Measurements from ENCODE around the gene SPAG6.

The SPAG6 gene

DNA sequence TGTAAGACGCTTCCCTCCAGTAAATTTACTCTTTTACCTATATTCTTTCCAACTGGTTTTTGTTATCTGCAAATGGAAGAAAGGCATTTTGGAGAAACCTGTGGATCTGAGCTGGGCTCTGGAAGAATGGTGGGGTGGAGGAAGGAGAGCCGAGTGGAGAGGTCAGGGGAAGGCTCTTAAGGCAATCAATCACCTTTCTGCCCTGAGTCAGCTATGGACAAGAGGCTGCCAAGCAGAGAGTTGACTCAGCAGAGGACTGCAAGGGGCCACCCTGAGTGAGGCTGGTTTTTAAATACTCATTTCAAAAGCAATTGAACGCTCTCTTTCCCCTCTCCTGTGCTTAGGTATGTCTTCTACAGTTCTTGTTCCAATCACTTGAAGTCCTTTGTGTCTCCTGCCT, 81.8 kb downstream of the SPAG6 start:
- no peak overlapping the region for H3K4me3 ChIP-seq (ENCODE audit: low read depth, low read length)
- TF ChIP-seq, protein P1, sequence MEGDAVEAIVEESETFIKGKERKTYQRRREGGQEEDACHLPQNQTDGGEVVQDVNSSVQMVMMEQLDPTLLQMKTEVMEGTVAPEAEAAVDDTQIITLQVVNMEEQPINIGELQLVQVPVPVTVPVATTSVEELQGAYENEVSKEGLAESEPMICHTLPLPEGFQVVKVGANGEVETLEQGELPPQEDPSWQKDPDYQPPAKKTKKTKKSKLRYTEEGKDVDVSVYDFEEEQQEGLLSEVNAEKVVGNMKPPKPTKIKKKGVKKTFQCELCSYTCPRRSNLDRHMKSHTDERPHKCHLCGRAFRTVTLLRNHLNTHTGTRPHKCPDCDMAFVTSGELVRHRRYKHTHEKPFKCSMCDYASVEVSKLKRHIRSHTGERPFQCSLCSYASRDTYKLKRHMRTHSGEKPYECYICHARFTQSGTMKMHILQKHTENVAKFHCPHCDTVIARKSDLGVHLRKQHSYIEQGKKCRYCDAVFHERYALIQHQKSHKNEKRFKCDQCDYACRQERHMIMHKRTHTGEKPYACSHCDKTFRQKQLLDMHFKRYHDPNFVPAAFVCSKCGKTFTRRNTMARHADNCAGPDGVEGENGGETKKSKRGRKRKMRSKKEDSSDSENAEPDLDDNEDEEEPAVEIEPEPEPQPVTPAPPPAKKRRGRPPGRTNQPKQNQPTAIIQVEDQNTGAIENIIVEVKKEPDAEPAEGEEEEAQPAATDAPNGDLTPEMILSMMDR (conservative IDR thresholded peaks at IDR 0.05; ENCODE audit: low read depth, low read length), result no peak
- no peak for DNase-seq (ENCODE audit: low read depth)

DNA sequence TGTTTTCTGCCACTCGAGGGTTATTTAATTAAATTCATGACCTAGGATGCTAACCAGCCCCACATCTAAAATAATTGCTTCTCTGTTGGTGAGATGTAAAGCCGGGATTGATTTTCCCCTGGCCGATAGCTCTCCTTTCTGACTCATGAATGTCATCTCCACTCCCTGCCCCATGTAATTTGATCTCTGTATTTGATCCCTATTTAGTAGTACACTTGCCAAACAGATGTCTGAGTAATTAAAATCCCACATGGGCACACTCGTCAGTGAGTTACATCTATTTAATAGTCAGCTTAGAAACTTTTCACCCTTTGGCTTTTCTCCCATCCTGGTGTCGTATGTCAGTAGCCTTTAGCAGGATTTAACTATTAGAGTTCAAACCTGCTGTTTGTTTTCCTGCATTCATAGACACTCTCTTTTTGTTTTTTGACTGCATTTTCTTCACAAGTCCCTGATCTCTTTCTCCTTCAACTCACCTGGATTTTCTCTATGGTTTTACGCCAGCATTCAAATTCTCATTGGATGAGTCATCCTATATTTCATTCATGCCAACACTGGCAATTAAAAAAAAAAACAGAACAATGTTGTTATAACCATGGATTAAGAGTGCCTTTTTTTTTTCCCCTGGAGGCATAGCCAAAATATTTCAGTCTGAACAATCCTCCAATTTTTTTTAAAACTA, 82.7 kb downstream of the SPAG6 start:
- no peak overlapping the region for H3K4me3 ChIP-seq (ENCODE audit: low read depth, low read length)
- peak; percentile 72 for DNase-seq (ENCODE audit: low read depth)
- TF ChIP-seq, protein P1 (conservative IDR thresholded peaks at IDR 0.05; ENCODE audit: low read depth, low read length), result no peak

DNA sequence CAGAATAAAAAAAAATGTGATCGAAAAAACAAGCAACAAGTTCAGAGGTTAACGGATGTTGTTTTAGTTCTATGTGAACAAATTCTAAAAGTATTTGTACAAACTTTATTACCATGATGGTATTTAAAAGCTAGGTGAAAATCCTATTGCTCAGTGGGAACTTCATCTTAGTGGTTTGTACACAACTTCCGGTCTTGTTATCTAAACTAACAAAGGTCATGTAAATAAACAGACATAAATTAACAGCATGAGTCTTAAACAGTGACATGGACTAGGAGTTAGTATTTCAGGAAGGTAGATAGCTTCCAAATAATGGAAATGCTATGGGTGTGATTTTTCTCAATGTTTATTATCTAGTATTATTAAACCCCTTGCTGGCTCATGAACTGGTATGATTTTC, 83.8 kb downstream of the SPAG6 start:
- H3K4me3 ChIP-seq (ENCODE audit: low read depth, low read length), result no peak overlapping the region
- TF ChIP-seq, protein P1 (conservative IDR thresholded peaks at IDR 0.05; ENCODE audit: low read depth, low read length), result no peak
- peak; percentile 35 for DNase-seq (ENCODE audit: low read depth)

DNA sequence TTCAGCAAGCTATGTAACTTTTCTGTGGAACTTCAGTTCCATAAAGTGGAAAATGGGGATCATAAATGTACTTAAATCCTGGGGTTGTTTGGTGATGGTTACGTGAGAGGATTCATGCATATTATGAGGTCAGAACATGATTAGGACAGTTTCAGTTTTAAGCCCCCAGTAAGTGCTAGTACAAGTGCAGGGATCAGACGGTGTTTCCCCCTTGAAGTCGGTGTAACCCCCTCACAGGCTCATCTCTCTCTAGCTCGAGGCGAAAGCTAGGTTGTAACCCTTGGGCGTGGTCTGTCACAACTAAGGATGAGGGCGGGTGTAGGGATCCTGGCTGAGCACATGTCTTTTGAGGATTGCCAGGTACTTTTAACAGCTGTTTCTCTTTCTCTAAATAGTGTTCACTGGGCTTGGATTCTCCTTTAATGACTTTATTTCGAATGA, 84.7 kb downstream of the SPAG6 start:
- no peak overlapping the region for H3K4me3 ChIP-seq (ENCODE audit: low read depth, low read length)
- TF ChIP-seq, protein P1 (conservative IDR thresholded peaks at IDR 0.05; ENCODE audit: low read depth, low read length), result no peak
- no peak for DNase-seq (ENCODE audit: low read depth)

DNA sequence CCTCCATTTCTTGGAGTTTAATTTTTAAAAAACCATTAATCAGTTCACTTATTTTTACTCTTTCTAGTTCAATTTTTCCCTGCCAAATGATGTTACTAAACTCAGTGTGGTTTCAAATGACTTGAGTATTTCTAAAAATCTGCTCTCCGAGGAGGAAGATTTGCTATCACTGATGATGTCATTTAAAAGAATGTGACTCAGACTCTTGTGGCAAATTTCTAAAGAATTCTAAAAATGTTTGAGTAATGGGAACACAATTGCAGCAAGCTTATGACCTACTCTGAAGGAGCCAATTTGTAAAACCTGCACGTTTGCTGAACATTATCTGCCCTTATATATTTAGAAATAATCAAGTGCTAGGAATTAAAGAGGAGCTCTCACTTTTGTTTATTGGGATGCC, 88.6 kb downstream of the SPAG6 start:
- peak; percentile 96 for DNase-seq (ENCODE audit: low read depth)
- TF ChIP-seq, protein P1 (conservative IDR thresholded peaks at IDR 0.05; ENCODE audit: low read depth, low read length), result no peak
- H3K4me3 ChIP-seq (ENCODE audit: low read depth, low read length), result no peak overlapping the region

DNA sequence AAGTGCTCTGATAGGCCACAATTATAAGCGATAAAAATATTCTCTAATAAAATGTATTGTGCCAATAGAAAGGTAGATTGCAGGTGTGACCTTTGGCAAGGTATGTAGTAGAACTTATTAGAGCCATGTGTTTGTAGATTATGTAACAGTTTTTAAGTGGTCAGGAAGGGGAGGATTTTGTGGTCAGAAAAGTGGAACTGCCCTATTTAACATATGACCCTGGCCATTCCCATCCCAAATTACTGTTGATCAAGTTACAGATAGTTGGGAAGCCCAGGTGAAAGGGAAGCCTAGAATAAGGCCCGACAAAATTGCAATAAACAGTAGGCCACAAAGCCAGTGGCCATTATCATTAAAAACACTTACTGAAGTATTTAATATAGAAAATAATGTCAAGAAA, 89.2 kb downstream of the SPAG6 start:
- no peak for DNase-seq (ENCODE audit: low read depth)
- TF ChIP-seq, protein P1 (conservative IDR thresholded peaks at IDR 0.05; ENCODE audit: low read depth, low read length), result no peak
- H3K4me3 ChIP-seq (ENCODE audit: low read depth, low read length), result no peak overlapping the region

DNA sequence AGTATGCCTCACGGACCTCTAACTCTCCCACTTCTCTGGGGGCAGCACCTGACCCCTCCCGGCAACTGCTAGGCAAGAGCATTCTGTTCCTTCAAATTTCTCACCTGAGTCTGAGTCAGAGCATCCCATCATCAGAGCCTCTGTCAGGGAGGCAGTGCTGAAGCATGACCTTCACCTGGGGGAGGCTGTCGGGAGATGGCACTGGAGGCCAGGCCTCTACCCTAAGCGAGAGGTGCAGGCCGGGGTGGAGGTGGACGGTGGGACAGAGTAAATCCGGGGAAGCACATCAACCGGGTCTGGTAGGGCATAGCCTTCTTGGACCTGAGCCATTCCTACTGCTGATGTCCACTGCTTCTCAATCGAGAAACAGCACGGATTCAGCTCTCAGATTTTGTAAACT, 90.4 kb downstream of the SPAG6 start:
- H3K4me3 ChIP-seq (ENCODE audit: low read depth, low read length), result no peak overlapping the region
- no peak for DNase-seq (ENCODE audit: low read depth)

More for the DNA sequence above, 90.4 kb downstream of the SPAG6 start:
- TF ChIP-seq, protein P1 (conservative IDR thresholded peaks at IDR 0.05; ENCODE audit: low read depth, low read length), result no peak

Measured in choroid plexus epithelial cell (primary cell).